GM18517 (cell line): ENCODE measurements around the gene PIEZO2.
"Not testable (repeated sequence)": the region's sequence is repeated elsewhere in the genome, so short reads cannot be mapped to it uniquely, and the experiment has no call there.

Experiments
- ATAC-seq: cut with Tn5 transposase; IDR thresholded peaks from one replicate; pipeline ENCODE4 v1.9.1; 2021; ENCODE audit warnings: mild to moderate bottlenecking, moderate library complexity; ENCODE audit not compliant: unreplicated experiment

The PIEZO2 gene

DNA sequence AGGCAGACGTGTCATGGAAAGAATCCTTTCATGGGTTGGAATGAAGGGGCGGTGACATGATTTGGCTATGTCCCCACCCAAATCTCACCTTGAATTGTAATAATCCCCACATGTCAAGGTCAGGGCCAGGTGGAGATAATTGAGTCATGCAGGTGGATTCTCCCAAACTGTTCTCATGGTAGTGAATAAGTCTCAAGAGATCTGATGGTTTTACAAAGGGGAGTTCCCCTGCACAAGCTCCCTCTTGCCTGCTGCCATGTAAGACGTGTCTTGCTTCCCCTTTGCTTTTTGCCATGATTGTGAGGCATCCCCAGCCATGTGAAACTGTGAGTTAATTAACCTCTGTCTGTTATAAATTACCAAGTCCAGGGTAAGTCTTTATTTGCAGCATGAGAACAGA lies 215.7 kb downstream of the PIEZO2 start:
- ATAC-seq: not testable (repeated sequence)

DNA sequence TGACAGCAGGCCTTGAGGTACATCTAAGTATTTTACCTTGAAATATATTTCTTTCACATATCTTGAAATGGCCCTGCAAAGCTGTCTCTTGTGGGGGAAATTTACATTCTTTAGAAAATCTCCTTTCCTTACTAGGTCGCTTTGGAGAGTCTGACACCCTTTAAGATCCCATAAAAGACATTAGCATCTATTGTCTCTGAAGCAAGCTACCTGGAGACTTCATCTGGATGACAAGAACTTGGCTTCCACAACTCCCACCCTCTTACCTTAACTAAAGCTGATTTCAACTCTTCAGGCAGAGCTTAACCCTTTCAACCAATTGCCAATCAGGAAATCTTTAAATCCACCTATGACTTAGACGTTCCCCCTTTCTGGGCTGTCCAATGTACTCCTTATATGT lies 219.3 kb downstream of the PIEZO2 start:
- ATAC-seq: no peak

DNA sequence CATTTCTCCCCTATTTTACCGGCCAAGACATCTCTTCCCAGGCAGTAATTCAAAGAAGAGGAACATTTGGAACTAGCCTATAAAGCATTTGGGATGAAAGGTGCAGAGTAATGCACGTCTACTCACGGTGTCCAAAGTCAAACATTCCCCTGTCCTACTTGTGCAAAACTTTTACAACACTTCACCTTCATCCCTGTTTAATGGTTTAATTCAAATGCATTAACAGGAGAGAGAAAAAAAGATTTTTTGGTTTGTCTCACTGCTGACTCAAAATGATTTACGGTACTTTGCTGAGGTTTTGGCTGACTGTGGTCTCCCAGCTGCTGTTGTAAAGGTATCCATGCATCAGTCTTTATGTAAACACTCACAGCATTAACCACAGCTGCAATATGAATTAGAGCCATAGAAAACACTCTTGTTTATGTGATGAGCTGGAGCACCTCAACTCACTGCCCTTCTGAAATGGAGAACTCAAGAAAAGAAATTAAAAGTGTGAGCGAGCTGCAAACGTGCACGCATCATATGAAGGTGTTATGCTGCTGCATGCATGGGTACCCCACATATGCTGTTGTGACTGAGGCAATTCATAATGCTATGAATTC lies 220.5 kb downstream of the PIEZO2 start:
- peak; percentile 79 for ATAC-seq

DNA sequence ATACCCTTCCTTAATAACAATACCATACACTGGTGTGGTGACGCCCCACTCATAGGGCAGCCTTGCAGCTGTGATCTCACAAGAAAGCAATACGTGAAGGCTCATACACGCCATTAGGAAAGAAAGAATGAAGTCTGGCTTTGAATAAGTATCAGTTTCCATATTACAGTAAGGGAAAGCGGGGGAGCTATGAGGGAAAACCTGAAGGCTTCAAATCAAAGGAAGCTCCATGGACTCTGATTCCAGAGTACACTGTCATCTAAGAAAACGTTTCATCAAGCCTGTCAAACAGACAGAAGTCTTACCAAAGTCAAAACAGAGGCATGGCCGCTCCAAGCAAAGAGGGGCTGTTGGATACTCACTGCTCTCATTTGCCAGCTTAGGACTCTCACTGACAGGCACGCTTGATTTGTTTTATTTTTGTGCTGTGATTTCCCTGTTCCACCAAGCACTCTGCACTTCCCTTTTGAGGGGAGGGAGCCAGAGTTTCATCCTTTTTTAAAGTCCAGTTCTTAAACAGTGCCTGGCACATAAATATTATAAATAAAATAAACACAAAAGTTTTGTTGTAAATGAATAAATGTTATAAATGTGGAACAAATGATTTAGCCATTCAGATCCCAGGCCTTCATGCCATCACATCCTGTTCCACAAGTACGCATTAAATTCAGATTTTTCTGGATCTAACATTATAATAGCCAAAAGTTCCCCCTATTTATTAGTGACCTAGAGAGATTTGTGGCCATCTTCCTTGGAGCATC lies 221.2 kb downstream of the PIEZO2 start:
- ATAC-seq: no peak

DNA sequence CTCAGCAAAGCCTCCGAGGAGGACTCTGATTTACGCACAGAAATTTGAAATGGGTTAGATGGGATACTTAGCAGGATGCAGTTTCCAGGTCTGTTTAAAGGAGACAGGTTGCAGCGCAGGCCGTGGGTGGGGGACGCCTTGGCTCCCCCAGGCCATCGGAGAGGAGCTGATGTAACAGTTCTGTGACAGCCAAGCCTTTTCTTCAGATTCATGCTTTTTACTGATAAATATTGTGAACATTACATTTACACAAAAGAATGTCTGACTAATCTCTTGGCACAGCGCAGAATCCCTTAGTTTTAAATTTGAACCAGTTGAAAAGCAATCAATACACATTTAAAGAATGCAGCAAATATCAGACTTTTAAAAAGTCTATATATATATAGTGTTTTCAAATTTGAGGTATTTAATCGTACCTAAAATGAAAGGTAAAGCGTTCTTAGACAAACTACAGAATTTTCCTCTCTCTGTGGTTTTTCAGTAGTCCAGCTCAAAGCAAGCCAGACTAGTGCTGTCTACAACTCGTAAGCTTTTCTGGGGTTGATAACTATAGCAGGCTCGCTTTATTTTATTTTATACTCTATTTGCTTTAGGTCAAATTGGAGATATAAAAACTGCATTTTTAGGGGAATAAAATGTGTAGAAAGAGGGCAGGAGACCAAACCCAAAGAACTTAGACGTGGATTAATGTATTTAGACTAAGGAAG lies 221.9 kb downstream of the PIEZO2 start:
- ATAC-seq: no peak

DNA sequence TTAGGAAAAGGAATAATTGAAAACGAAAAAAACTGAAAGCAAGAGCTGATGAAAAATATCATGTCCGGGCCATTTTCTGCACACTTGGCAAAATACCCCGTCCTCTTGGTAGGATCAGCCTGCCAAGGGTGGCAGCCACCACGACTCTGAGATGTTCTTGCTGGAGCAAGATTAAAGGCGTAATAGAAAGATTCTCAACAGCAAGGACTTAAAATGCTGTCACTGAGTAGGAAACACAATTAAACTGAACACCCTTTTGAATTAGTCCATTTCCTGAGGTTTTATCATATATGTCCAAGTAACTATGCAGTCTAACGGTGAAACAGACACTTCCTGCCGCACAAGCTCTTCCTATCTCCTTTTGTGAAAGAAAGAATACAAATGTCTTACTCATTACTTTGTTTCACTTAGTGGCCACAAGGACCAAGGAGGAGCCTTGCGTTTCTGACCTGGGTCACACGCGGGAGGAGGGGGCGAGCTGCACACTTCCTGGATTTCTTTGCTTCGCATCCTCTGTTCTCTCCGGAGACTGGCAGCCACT lies 222.7 kb downstream of the PIEZO2 start:
- ATAC-seq: no peak

DNA sequence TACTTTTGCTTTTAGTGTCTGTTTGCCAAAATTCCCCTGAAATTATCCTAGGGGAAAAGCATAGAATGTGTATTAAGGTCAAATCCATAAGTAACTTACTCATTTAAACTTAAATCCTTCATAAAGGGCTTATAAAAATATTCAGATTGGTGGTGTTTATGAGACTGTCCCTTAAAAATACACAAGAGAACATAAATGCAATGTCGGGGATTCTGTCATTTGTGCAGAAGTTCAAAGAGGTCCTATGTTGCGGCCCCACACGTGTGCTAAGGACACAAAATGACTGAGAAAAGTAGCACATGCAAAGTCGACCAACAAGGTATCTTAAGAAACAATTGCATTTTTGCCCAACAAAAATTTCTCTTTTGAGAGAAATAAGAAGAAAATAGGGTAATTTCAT lies 225.1 kb downstream of the PIEZO2 start:
- ATAC-seq: no peak

DNA sequence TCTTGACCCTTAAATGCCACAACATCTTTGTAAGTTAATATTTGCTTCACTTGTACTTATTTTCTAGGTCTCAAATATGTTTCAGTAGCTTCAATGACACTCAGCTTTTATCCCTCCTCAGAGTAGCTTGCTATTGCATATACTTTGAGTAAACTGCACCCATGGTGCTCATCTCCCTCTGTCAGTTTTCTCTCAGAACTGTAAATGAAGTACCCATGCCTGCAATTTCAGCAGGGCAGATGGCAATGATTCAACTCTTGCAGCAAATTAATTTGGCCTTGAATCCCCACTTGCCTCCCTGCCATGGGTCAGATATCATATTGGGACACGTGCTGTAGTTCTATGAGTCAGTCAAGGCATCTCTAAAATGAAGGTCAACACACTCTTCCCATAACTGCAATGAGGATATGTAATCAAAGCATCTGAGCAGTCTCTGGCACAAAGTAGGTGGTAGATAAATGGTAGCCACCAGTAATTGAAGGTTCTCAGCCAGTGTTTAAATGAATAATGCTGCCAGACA lies 225.8 kb downstream of the PIEZO2 start:
- no peak for ATAC-seq

DNA sequence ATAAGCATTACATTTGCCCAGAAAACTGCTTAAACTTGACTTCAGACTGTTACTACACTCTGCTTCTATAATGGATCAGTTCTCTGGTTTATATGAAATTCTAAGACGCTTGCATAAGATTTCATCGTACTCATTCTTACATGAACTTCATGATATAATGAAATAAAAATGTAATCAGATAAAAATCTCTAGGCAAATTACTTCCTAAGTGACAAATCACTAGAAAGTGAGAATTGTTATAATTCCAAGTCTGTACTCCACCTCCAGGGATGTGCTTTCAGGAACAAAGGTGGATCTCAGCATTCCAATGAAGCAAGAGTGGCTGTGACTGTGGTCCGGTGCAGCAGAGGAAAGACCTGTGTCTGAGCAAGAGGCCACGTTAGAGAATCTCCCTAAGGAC lies 226.2 kb downstream of the PIEZO2 start:
- ATAC-seq: no peak

DNA sequence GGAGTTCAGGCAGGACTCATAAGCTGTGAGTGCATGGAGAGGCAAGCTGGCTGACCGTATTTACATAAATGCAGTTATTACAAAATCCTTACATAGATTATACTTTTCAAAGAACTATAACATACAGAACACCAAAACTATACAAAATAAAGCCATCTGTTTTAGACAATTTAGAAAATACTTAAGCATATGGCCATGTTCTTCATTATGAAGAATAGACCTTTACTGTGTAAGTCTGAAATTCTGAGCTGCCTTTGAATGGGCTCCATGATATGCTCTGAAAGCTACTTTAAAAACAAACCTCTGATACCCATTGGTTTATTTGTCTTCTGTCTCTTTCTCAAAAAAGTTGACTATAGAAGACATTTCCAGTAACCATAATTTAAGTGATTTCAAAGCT lies 226.7 kb downstream of the PIEZO2 start:
- ATAC-seq: not testable (repeated sequence)

DNA sequence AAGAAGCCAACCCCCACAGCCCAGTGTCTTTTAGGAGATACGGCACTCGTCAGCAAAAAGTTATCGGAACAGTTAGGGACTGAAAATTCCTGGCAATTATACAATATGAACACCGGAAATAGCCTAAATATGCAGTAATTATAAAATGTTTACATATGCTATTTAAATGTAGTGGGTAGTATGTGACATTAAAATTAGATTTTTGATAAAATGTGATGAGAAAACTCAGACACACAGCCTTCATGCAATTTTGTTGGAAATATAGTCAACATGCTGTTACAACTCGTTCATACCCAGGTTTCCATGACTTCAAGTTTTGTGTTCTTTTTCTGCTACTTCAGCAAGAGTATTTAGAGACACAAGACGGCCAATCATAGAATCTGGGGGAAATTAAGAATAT lies 229.1 kb downstream of the PIEZO2 start:
- not testable (repeated sequence) for ATAC-seq

DNA sequence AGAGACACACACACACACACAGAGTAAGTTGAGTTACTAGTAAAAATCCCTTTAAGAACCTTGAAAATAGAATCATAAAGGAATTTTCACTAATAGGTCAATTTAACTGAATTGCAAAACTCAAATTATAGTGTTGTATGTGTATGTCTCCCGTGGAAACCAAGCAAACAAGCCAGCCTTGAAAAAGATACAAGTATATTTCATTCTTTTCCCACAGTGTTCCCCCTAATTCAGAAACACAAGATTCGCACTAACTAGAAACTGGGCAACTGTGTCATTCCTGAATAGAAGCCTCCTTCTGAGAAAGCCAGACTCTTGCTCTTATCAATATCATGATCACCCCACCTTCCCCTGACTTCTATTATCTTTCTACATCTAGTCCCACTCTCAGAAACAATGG lies 229.5 kb downstream of the PIEZO2 start:
- no peak for ATAC-seq

DNA sequence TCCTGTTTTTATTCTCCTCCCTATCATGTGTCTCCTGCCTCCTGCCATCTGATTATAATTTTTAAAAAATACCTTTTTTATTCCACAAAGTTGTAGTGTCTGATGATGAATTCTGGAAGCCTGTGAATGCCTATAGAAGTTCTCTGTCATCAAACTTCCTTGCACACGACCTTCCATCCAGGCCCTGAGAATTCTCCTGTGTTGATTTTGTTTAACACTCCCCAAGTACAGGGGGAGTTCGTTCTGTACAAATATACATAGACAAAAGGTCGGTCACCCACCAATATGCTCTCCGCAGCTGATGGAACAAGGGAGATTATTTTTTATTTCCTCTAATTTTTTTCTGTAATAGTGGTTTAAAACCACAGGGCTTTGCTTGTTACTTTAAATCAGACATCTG lies 232.5 kb downstream of the PIEZO2 start:
- no peak for ATAC-seq

DNA sequence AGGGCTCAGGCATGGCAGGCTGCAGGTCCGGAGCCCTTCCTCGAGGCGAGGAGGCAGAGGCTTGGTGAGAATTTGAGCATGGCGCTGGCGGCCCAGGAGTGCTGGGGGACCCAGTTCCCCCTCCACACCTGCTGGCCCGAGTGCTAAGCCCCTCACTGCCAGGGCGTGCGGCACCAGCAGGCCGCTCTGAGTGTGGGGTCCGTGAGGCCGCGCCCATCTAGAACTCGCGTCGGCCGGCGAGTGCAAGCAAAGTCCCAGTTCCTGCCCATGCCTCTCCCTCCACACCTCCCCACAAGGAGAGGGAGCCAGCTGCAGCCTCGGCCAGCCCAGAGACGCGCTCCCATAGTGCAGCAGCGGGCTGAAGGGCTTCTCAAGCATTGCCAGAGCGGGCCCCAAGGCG lies 233.0 kb downstream of the PIEZO2 start:
- no peak for ATAC-seq

DNA sequence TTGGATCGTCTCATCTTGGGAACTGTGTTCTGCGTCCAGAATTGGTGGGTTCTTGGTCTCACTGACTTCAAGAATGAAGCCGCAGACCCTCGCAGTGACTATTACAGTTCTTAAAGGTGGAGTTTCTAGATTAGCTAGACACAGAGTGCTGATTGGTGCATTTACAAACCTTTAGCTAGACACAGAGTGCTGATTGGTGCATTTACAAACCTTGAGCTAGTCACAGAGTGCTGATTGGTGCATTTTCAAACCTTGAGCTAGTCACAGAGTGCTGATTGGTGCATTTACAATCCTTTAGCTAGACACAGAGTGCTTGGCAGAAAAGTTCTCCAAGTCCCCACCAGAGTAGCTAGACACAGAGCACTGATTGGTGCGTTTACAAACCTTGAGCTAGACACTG lies 233.6 kb downstream of the PIEZO2 start:
- ATAC-seq: not testable (repeated sequence)

DNA sequence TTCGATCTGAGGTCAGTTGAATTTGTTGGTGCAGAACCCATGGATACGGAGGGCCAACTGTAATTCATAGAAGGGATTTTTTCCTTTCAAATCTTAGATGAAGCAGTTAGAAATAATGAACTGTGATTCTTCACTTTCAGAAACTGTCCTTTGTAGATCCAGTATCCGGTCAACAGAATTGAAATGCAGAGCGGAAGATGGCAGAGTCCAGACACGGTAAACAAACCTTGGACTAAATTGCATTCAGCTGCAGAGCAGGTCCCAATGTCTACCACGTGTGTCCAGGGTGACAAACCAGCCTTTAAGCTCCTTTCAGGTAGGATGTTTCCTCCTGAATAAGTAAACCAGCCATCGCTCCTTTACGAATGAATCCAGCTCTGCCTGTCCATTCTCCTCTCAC lies 234.8 kb downstream of the PIEZO2 start:
- not testable (repeated sequence) for ATAC-seq

DNA sequence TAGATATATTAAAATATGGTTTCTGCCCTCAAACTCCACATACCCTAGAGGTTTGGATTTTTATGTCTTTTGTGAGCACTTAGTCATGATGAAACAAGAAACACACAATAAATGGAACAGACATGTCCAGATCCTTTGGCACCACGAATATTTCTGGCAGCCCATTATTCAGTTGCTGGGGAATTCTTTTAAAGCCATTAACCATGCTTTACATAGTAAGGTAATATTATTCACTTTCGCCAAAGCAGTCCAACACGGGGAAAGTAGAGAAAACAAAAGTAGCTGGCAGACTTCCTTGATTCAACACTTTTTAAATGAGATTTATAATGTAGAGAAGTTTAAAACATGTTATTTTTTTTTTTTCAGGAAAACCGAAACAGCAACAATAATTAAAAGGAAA lies 235.4 kb downstream of the PIEZO2 start:
- no peak for ATAC-seq

DNA sequence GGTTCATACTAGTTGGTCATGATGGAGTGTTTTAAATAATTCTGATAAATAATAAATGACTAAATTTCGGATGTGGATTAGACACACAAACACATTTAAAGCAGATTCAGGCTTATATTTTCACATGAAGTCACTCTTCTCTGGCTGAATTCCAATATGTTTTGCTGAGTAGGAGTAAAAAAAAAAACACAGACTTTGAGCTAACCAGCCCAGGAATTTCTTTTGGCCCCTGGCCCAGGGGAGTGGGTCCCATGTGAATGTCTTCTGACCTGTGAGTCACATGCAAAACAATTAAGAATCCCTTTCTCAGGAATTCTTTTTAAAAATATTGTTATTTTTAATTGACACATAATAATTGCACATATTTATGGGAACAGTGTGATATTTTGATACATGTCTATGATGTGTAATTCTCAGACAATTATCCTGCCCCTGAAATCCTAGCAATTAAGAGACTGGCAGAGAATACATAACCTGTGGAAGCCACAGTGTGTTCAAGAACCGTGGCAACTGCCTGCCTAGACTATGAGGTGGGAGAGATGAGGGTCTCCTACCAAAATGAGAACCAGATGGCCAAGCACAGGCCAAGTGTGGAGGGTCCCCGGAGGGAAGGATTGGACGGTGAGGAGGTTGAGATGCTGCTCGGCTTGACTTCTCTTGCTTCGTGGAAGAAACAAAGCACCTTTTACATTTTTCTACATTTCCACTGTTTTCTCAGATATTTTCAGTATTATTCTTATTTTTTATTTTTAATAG lies 236.4 kb downstream of the PIEZO2 start:
- no peak for ATAC-seq

DNA sequence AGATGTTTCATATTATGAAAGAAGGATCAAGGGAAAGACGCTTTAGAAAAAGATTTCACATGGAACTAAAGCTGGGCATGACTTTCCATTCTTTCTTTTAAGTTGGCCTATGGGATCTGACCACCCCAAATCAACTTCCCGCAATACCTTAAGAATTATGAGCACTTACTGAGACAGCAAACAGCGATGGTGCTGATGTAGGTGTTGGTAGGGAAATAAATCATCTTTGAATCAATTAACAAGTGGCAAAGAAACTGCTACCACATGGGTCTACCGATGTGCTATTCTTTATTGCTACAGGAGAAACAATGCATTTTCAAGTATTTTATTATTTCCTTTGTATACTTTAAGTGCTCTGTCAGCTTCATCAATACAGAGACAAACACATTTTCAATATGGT lies 239.6 kb downstream of the PIEZO2 start:
- ATAC-seq: no peak

DNA sequence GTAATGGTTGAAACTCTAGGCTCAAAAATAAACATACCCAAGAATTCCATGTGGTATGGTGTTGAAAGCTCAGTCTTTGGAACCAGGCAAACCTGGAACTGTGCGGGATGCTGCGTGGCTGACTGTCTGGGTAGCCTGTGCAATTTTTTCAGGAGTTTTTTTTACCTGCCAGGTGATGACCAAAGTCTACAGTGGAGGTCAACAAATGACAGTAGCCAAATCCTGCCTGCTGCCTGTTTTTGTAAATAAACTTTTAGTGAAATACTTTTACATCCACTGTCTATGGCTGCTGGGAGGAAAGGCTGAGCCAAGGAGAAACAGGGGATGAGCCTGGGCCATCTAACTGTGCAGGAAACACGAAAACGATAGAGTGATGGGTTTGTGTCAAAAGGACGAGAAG lies 240.6 kb downstream of the PIEZO2 start:
- no peak for ATAC-seq

DNA sequence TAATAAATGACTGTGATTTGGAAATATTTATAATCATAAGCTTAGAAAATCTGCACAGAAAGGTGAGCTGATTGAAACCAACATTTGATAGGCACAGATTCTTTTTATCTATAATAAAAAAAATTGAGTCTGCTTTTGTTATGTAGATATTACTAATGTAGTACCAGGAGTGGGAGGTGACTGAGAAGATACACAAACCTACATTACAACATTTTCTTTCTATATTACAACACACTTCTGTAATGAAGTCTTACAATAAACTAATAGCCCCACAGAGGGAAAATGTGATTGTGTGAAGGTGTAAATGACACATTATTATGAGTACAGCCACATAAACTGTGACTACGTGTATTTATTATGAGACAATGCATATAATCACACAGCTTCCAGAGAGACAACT lies 241.6 kb downstream of the PIEZO2 start:
- no peak for ATAC-seq
